Epithelial cell of alveolus of lung (primary cell): ENCODE results near the gene ENTPD5. TPM values are rescaled to one million over a fixed set of nuclear protein-coding genes. Genes with fewer than 3 reads are reported as not detected.

Source experiments
- total RNA-seq: library from RNA; depleted of rRNA; stranded (reverse); fragments of >200 nt; gene quantifications from 2 replicates; pipeline ENCODE4 v1.2.1, GENCODE V29; 2015

Gene ENTPD5
- total RNA-seq: 5.0 and 6.6 TPM in 2 replicates

DNA sequence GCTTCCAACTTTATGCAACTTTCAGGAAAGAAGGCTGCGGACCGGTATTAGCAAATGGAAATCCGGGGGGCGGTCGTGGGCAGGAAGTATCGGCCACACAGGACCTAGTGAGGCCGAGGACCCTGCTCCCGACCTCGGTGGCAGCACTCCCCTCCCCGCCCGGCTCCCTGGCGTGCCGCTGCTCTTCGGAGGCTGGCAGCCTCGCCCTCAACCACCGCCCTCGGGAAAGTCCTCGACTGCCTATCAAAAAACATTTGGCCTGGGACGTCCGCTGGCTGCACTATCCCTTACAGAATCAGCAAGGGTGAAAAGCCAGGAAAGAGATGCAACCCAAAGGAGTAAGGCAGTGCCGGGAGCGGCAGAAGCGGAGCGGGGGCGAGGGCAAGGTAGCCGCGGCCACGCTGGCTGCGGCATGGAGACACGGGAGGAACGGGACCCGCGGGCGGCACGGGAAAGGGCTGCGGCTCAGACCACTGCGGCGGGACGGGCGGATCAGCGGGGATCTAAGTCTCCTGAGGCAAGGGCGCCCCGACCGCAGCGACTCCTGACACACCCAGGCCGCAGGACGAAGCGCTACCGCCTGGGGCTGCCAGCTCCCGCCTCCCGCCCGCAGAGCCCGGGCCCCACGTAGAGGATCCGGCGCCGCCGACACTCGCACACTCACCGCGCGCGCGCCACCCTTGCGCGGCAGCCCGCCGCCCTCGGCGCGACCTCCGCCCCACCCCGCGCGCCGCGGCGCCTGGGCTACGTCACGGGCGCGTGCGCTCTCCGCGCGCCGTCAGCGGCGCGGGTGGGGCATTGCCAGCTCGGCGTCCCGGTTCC lies at the start of gene ENTPD5, which contains the start of gene BBOF1:
Gene ENTPD5 (minus strand): TSS at position 703 of the 822 bp plus-strand sequence. CDS start 31,186 bp downstream, outside the sequence.
Gene BBOF1 (plus strand): TSS at position 764 of the 822 bp plus-strand sequence. CDS start 130 bp downstream, outside the sequence.

GRCh38 chr14:73949752-73950734 lies 69.0 kb downstream of the ENTPD5 start, which contains the start of the genes COQ6 and FAM161B:
TSS of gene COQ6 (plus strand) at chr14:73950302. CDS start at chr14:73950333, 31 bp downstream.
TSS of gene FAM161B (minus strand) at chr14:73950094. CDS start at chr14:73950026, 68 bp downstream.

Other genes starting within 250 kb of the ENTPD5 start
- 3.5 and 3.8 TPM in 2 replicates for gene PTGR2, start 167.5 kb downstream of the ENTPD5 start, total RNA-seq
- 42.5 and 46.1 TPM in 2 replicates for gene ZNF410, start 132.4 kb downstream of the ENTPD5 start, total RNA-seq
- gene FAM161B, start 69.2 kb downstream of the ENTPD5 start, total RNA-seq: 1.6 and 1.9 TPM in 2 replicates
- 20.4 and 26.9 TPM in 2 replicates for gene COQ6, start 69.0 kb downstream of the ENTPD5 start, total RNA-seq
- 5.7 and 8.4 TPM in 2 replicates for gene BBOF1, start 61 bp upstream of the ENTPD5 start, total RNA-seq
- gene ALDH6A1, start 65.2 kb upstream of the ENTPD5 start, total RNA-seq: 14.1 and 24.8 TPM in 2 replicates
- gene LIN52, start 65.7 kb upstream of the ENTPD5 start, total RNA-seq: 3.8 and 4.5 TPM in 2 replicates
- gene VSX2, start 220.2 kb upstream of the ENTPD5 start, total RNA-seq: not detected in 2 replicates